ENCODE measurements around the gene CELF4. TPM values are rescaled to one million over a fixed set of nuclear protein-coding genes. Genes with fewer than 3 reads are reported as not detected.

CELF4 gene
- total and polyA plus RNA-seq, 5 donors from 2014 or later = 0.08 to 0.30 (median 0.08) TPM; not detected in 2

DNA sequence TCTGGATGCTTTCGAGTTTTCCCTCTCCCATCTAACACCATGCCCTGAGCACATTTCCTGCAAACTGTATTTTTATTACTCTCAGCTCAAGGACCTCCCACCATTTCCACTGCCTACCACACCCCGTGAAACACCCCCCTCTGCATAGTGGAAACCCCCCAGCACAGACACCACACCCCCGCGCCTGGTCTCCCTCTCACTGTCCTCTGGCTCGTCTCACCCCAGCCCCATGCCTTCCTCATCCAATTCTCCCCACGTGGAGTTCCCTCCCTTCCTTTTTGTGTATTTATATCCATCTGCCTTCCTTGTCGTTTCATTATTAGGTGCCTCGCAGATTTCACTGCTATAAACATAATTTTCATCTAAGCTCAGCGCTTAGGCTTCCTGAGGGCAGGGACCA, 307.5 kb downstream of the CELF4 start:
- Histone ChIP-seq H3K4me1 (ENCODE audit: control insufficient read depth, insufficient read depth, low read length, poor library complexity, severe bottlenecking) (no peaks in the 10 kb centered on the region), H3K27ac (ENCODE audit: insufficient read depth, low read length, poor library complexity, severe bottlenecking) (no peak overlapping the region), H3K4me3 (ENCODE audit: low read depth, low read length) (no peak overlapping the region), H3K27me3 (ENCODE audit: control insufficient read depth, insufficient read depth, low read length) (no peaks in the 10 kb centered on the region), H3K9me3 (ENCODE audit: control insufficient read depth in 2 of 2, low read length in 2 of 2) (no peaks in the 10 kb centered on the region), H3K36me3 (ENCODE audit: control insufficient read depth, insufficient read depth, low read length) (no peaks in the 10 kb centered on the region)
- ATAC-seq (ENCODE audit: low read depth in 2 of 2) (no peak), DNase-seq (no peak)
- Mint-ChIP-seq H3K27me3 (peaks cover 38% of the 10 kb centered on the region), H3K9me3 (peaks cover 0 to 2% (median 0%) of the 10 kb centered on the region in 7 donors), H3K4me1 (peaks cover 0 to 8% (median 4%) of the 10 kb centered on the region in 4 donors), H3K36me3 (no peaks in the 10 kb centered on the region), H3K27ac (no peak overlapping the region), H3K4me3 (no peak overlapping the region)

DNA sequence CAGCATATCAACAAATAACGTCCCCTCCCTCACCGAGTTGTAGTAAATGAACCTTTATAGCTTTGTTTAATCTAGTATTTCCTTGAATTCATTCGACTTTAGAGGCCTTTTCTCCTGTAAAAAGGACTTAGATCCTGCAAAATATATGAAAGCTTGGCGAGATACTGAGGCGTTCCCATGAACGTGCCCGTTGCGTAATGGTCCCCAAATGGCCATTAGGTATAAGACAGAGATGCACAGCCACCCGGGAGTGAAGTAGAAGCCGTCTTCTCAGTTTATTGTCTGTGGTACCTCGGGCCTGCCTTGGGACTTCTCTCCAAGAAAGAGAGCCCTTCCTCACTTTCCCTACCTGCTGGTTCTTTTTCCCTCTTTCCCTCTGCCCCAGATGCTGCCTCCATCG, 310.6 kb downstream of the CELF4 start:
- H3K36me3 Mint-ChIP-seq = no peaks in the 10 kb centered on the region
- Histone ChIP-seq H3K27ac (ENCODE audit: insufficient read depth, low read length, poor library complexity, severe bottlenecking) (no peak overlapping the region), H3K36me3 (ENCODE audit: control insufficient read depth, insufficient read depth, low read length) (no peaks in the 10 kb centered on the region), H3K27me3 (ENCODE audit: control insufficient read depth, insufficient read depth, low read length) (no peaks in the 10 kb centered on the region), H3K4me1 (ENCODE audit: control insufficient read depth, insufficient read depth, low read length, poor library complexity, severe bottlenecking) (no peaks in the 10 kb centered on the region), H3K4me3 (ENCODE audit: low read depth, low read length) (no peak overlapping the region), H3K9me3 (ENCODE audit: control insufficient read depth in 2 of 2, low read length in 2 of 2) (no peaks in the 10 kb centered on the region)
- DNase-seq (no peak), ATAC-seq (ENCODE audit: low read depth in 2 of 2) (no peak)
- peaks cover 50% of the 10 kb centered on the region for H3K27me3 Mint-ChIP-seq
- H3K27ac Mint-ChIP-seq = no peak overlapping the region
- H3K4me3 Mint-ChIP-seq = peak overlapping the region in 2 of 4 donors; percentile 46 to 56
- H3K9me3 Mint-ChIP-seq = peaks cover 0 to 2% (median 0%) of the 10 kb centered on the region in 7 donors
- H3K4me1 Mint-ChIP-seq = peaks cover 0 to 8% (median 4%) of the 10 kb centered on the region in 4 donors

DNA sequence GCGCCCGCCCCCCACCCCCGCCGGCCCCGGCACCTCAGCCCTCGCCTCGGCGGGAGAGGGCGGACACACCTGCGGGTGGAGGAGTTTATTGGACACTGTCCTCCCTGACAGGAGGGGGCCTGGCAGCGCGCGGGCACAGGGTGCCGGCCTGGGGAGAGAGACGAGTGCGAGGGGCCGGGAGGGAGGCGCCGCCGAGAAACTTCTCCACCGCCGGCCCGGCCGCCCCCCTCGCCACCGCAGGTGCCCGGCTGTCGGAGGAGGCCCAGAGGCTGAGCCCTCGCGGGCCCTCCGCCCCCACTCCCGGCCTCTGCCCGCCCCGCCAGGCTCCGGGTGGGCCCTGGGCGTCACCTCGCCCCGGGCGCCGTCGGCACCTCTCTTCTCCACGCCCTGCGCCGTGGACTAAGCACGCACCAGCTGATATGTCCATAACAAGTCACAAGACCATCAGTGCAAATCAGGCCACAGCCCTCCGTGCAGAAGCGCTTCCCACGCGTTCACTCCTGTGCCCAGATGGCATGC, 311.3 kb downstream of the CELF4 start:
- no peaks in the 10 kb centered on the region for H3K36me3 ChIP-seq (ENCODE audit: control insufficient read depth, insufficient read depth, low read length)
- ATAC-seq (ENCODE audit: low read depth in 2 of 2) = no peak
- no peak overlapping the region for H3K27ac ChIP-seq (ENCODE audit: insufficient read depth, low read length, poor library complexity, severe bottlenecking)
- peaks cover 0 to 2% (median 0%) of the 10 kb centered on the region in 7 donors for H3K9me3 Mint-ChIP-seq
- H3K27me3 Mint-ChIP-seq = peaks cover 53% of the 10 kb centered on the region
- H3K27ac Mint-ChIP-seq = no peak overlapping the region
- H3K27me3 ChIP-seq (ENCODE audit: control insufficient read depth, insufficient read depth, low read length) = no peaks in the 10 kb centered on the region
- DNase-seq = no peak
- no peak overlapping the region for H3K4me3 ChIP-seq (ENCODE audit: low read depth, low read length)
- no peaks in the 10 kb centered on the region for H3K36me3 Mint-ChIP-seq
- H3K4me1 Mint-ChIP-seq = peaks cover 0 to 8% (median 4%) of the 10 kb centered on the region in 4 donors
- H3K4me3 Mint-ChIP-seq = peak overlapping the region in 2 of 4 donors; percentile 46 to 56
- H3K4me1 ChIP-seq (ENCODE audit: control insufficient read depth, insufficient read depth, low read length, poor library complexity, severe bottlenecking) = no peaks in the 10 kb centered on the region
- no peaks in the 10 kb centered on the region for H3K9me3 ChIP-seq (ENCODE audit: control insufficient read depth in 2 of 2, low read length in 2 of 2)

DNA sequence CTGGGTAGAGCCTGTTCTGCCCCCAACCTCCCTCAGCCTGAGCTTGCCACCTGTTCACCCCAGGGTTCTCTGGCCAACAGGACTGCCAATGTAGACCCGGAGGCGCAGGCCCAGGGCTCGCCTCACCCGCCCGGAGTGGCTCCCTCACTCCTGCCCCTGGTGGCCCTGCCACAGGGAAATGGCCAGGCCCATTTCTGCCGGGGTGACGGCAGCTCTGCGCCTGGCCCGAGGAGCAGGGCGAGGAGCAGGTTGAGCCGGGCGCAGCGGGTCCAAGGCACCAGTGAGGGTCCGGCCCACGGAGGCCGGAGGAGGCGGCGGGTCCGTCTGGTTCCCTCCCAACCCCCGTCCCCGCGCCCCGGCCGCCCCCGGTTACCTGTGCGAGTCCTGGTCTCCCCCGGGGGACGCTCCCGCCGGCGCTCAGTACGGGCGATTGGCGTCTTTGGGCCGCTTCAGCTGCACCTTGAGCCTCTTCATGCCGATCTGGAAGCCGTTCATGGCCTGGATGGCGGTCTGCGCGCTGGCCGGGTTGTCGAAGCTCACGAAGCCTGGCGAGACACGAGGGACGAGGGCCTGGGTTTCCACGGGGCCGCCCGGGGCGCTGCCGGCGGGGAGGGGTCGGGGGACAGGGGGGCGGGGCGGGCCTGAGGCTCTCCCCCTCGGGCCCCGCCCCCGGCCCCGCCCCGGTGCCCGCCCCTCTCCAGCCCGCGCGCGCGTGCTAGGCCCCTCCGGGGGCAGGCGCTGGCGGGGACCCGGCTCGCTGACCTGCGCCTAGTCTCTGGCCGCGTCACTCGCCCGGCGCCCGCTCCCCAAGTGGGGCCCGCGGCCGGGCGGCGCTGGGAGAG, 312.0 kb downstream of the CELF4 start:
- Mint-ChIP-seq H3K9me3 (peaks cover 0 to 2% (median 0%) of the 10 kb centered on the region in 7 donors), H3K27me3 (peaks cover 56% of the 10 kb centered on the region), H3K4me3 (no peak overlapping the region), H3K36me3 (no peaks in the 10 kb centered on the region), H3K27ac (no peak overlapping the region), H3K4me1 (peaks cover 0 to 8% (median 4%) of the 10 kb centered on the region in 4 donors)
- Histone ChIP-seq H3K27me3 (ENCODE audit: control insufficient read depth, insufficient read depth, low read length) (no peaks in the 10 kb centered on the region), H3K9me3 (ENCODE audit: control insufficient read depth in 2 of 2, low read length in 2 of 2) (no peaks in the 10 kb centered on the region), H3K27ac (ENCODE audit: insufficient read depth, low read length, poor library complexity, severe bottlenecking) (no peak overlapping the region), H3K4me1 (ENCODE audit: control insufficient read depth, insufficient read depth, low read length, poor library complexity, severe bottlenecking) (no peaks in the 10 kb centered on the region), H3K4me3 (ENCODE audit: low read depth, low read length) (no peak overlapping the region), H3K36me3 (ENCODE audit: control insufficient read depth, insufficient read depth, low read length) (no peaks in the 10 kb centered on the region)
- DNase-seq (no peak), ATAC-seq (ENCODE audit: low read depth in 2 of 2) (no peak)

DNA sequence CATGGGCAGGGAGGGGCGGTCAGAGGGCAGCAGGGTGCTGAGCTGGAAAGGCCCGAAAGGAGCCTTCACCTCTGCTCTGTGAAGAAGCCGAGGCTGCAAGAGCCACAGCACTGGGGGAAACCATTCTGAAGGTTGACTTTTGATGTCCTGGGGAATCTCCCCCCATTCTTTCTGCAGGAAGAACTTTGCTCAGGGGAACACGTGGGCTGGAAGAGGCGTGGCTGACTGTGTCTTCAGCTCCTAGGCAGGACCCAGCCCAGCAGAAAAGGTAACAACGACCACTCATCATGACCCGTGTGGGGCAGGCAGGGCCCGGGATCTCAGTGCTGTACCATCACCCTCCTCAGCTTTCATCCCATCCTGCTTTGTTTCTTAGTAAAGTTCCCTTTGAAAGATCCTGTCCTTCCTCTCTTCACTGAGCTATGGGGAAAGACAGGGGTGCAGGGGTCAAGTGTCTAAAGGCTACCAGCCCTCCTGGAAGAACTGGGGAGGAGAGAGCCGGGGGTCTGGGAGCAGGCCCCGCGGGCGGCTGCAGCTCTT, 312.7 kb downstream of the CELF4 start:
- H3K27me3 ChIP-seq (ENCODE audit: control insufficient read depth, insufficient read depth, low read length) = no peaks in the 10 kb centered on the region
- H3K9me3 ChIP-seq (ENCODE audit: control insufficient read depth in 2 of 2, low read length in 2 of 2) = no peaks in the 10 kb centered on the region
- ATAC-seq (ENCODE audit: low read depth in 2 of 2) (no peak), DNase-seq (no peak)
- Mint-ChIP-seq H3K9me3 (peaks cover 0 to 2% (median 0%) of the 10 kb centered on the region in 7 donors), H3K27ac (no peak overlapping the region), H3K4me3 (peak overlapping the region in 1 of 4 donors; percentile 38), H3K36me3 (no peaks in the 10 kb centered on the region), H3K4me1 (peaks cover 0 to 8% (median 4%) of the 10 kb centered on the region in 4 donors), H3K27me3 (peaks cover 51% of the 10 kb centered on the region)
- H3K4me3 ChIP-seq (ENCODE audit: low read depth, low read length) = no peak overlapping the region
- no peaks in the 10 kb centered on the region for H3K4me1 ChIP-seq (ENCODE audit: control insufficient read depth, insufficient read depth, low read length, poor library complexity, severe bottlenecking)
- no peak overlapping the region for H3K27ac ChIP-seq (ENCODE audit: insufficient read depth, low read length, poor library complexity, severe bottlenecking)
- H3K36me3 ChIP-seq (ENCODE audit: control insufficient read depth, insufficient read depth, low read length) = no peaks in the 10 kb centered on the region

DNA sequence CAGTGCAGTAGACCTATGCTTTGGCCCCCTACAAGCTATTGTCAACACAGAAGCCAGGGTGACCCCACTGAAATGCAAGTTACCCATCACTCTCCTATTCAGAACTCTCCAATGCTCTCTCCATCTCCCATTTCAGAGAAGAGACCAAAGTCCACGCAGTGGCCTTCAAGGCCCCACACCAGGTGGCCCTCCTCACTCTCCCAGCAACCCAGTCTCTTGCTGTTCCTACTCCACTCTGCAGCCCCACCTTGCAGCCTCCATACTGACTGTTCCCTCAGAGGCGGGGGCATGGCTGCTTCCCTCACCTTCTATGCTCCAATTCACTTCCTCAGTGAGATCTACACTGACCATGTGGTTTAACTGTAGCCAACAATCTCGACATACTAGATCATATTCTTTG, 313.3 kb downstream of the CELF4 start:
- no peak for ATAC-seq (ENCODE audit: low read depth in 2 of 2)
- no peaks in the 10 kb centered on the region for H3K36me3 Mint-ChIP-seq
- DNase-seq = no peak
- Histone ChIP-seq H3K36me3 (ENCODE audit: control insufficient read depth, insufficient read depth, low read length) (no peaks in the 10 kb centered on the region), H3K27ac (ENCODE audit: insufficient read depth, low read length, poor library complexity, severe bottlenecking) (no peak overlapping the region), H3K4me3 (ENCODE audit: low read depth, low read length) (no peak overlapping the region), H3K27me3 (ENCODE audit: control insufficient read depth, insufficient read depth, low read length) (no peaks in the 10 kb centered on the region), H3K9me3 (ENCODE audit: control insufficient read depth in 2 of 2, low read length in 2 of 2) (no peaks in the 10 kb centered on the region), H3K4me1 (ENCODE audit: control insufficient read depth, insufficient read depth, low read length, poor library complexity, severe bottlenecking) (no peaks in the 10 kb centered on the region)
- peaks cover 45% of the 10 kb centered on the region for H3K27me3 Mint-ChIP-seq
- peak overlapping the region in 1 of 4 donors; percentile 38 for H3K4me3 Mint-ChIP-seq
- H3K4me1 Mint-ChIP-seq = peaks cover 0 to 8% (median 4%) of the 10 kb centered on the region in 4 donors
- H3K27ac Mint-ChIP-seq = no peak overlapping the region
- peaks cover 0 to 2% (median 0%) of the 10 kb centered on the region in 7 donors for H3K9me3 Mint-ChIP-seq

DNA sequence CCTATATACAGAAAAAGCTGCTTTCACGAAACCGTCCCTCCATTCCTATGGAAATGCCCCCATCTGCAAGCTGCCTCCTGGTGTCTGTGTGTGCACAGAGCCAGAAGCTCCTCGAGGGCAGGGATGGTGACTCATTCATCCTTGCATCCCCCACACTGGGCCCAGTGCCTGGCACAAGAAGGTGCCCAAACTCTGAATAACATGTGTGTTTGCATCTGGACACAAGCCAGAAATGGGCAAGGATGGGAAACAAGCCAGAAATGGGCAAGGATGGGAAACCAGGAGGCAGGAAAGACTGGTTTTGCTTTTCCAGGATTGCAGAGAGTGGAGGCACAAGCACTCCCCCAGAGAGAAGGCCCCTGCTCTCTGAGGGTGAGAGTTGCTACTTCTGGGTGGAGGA, 313.9 kb downstream of the CELF4 start:
- H3K27ac ChIP-seq (ENCODE audit: insufficient read depth, low read length, poor library complexity, severe bottlenecking) = no peak overlapping the region
- H3K4me3 ChIP-seq (ENCODE audit: low read depth, low read length) = no peak overlapping the region
- no peaks in the 10 kb centered on the region for H3K9me3 ChIP-seq (ENCODE audit: control insufficient read depth in 2 of 2, low read length in 2 of 2)
- peaks cover 41% of the 10 kb centered on the region for H3K27me3 Mint-ChIP-seq
- H3K4me3 Mint-ChIP-seq = no peak overlapping the region
- H3K4me1 ChIP-seq (ENCODE audit: control insufficient read depth, insufficient read depth, low read length, poor library complexity, severe bottlenecking) = no peaks in the 10 kb centered on the region
- no peaks in the 10 kb centered on the region for H3K36me3 Mint-ChIP-seq
- H3K27me3 ChIP-seq (ENCODE audit: control insufficient read depth, insufficient read depth, low read length) = no peaks in the 10 kb centered on the region
- H3K27ac Mint-ChIP-seq = peak overlapping the region in 1 of 3 donors; percentile 10
- peaks cover 0 to 4% (median 0%) of the 10 kb centered on the region in 7 donors for H3K9me3 Mint-ChIP-seq
- no peaks in the 10 kb centered on the region for H3K36me3 ChIP-seq (ENCODE audit: control insufficient read depth, insufficient read depth, low read length)
- no peak for DNase-seq
- peaks cover 0 to 8% (median 4%) of the 10 kb centered on the region in 4 donors for H3K4me1 Mint-ChIP-seq
- no peak for ATAC-seq (ENCODE audit: low read depth in 2 of 2)
